Activated CD8-positive, alpha-beta memory T cell treated with anti-CD3 and anti-CD28 coated beads for 1 hour (primary cell): ENCODE results near the gene PNMA8A.
A peak's percentile ranks its signal among the peaks of the same experiment; 100 is the strongest.
"Not testable (repeated sequence)": the region's sequence is repeated elsewhere in the genome, so short reads cannot be mapped to it uniquely, and the experiment has no call there.

Experiments used
- DNase-seq, 2 donors: peaks; one replicate each; pipeline ENCODE4 v3.0.0-alpha.2; 2020; ENCODE audit warnings: low read depth in 1 of 2; ENCODE audit errors: extremely low read depth in 1 of 2

Gene PNMA8A, protein sequence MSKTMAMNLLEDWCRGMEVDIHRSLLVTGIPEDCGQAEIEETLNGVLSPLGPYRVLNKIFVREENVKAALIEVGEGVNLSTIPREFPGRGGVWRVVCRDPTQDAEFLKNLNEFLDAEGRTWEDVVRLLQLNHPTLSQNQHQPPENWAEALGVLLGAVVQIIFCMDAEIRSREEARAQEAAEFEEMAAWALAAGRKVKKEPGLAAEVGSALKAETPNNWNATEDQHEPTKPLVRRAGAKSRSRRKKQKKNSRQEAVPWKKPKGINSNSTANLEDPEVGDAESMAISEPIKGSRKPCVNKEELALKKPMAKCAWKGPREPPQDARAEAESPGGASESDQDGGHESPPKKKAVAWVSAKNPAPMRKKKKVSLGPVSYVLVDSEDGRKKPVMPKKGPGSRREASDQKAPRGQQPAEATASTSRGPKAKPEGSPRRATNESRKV

GRCh38 chr19:46471116-46471733, at the start of gene PNMA8A:
PNMA8A (minus strand) TSS chr19:46471563; CDS start chr19:46471035, 528 bp downstream.
- DNase-seq: no peak

DNA sequence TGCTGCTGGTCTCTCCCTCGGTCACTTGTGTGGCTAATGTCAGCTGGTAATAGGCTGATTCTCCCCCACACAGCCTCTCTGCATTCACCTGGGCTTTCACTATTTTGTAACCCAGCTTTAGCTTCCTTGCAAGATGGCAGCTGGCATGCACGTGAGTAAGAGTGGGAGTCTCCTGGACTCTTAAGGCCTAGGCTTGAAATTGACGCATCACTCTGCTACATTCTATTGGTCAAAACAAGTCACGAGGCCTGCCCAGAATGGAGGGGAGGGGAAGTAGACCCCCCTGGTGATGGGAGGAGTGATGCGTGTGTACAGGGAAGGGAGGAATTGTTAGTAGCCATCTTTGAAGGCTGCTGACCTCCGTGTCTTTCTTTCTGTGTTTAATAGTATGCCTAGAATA, 49.3 kb upstream of the PNMA8A start:
- DNase-seq: no peak

GRCh38 chr19:46517471-46517870, 46.1 kb upstream of the PNMA8A start:
- no peak for DNase-seq

DNA sequence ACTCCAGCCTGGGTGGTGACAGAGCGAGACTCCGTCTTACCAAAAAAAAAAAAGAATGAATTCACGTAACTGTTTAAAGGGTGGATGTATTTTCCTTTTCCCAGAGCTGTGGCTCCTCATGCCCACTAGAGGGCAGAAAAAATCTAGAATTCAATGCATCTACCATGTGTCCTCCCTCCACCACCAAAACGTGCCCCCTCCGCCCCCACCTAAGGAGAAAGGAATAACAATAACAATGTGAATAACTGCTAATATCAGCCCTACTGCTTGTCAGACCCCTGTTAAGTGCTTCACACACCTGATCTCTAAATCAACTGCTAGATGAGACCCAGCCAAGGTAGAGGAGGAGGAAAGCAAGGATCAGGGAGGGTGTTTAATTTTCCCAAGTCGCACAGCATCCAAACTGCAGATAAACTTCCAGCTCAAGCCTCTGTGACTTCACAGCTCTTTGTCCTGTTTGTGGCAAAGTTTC, 44.6 kb upstream of the PNMA8A start:
- no peak for DNase-seq

DNA sequence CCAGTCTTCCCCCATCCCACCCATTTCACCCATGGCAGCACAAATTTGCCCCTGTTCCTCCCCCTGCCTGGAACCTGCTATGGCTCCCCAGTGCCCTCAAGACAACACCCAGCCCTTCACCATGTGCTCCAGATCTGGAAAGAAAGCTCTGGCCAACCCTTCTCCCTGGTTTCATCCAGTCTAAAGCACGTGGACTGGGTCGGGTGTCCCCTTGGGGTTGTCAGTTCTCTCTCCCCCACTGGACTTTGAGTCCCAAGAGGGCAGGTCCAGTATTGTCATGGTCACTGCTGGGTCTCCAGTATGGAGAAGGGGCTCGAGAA, 43.9 kb upstream of the PNMA8A start:
- DNase-seq: no peak

GRCh38 chr19:46514589-46515289, 43.4 kb upstream of the PNMA8A start:
- DNase-seq: no peak

DNA sequence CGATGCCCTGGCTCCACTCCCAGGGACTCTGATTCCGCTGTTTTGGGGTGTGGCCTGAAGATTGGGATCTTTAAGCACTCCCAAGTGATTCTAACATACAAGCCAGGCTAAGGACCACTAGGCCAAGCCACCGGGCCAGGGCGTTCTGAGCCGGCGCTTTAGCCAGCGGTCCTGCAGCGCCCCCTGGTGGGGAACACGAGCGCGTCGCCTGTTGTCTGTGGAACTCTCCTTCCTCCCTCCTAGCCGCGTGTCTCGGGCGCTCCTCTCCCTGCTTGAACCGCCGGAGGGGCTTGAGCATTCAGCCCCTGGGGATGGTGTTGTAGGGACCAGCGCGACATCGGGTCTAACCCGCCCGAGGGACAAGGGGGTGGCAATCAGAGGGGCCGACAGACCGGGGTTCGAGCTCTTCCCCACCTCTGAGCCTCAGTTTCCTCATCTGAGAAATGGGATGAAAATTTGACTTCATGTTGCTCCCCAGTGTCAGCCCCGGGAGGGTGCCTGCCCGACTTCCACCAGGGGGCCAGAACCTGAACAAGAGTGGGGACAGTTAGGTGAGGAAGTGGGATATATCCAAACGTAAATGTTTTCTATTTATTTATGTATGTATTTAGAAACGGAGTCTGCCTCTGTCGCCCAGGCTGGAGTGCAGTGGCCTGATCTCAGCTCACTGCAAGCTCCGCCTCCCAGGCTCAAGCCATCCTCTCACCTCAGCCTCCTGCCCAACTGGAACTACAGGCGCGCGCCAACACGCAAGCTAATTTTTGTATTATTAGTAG, 42.3 kb upstream of the PNMA8A start:
- peak; percentile 50 to 80 for DNase-seq

DNA sequence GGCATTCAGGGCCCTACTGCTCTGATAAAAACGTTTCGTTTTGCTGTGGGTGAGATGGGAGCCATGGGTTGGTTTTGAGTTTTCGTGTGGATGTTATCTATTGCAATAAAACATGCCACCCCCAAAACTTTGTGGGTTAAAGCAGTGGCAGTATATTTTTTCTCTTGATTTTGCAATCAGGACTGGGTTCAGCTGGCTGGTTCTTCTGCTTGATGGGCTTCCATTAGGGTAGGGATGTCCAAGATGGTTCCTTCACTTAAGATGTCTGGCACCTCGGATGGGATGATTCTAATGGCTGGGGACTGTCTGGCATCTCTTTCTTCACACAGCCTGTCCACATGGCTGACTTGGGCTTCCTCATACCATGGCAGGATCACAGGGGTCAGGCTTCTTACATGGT, 39.9 kb upstream of the PNMA8A start:
- DNase-seq: no peak

- no peak for DNase-seq
Observed at GRCh38 chr19:46508206-46508605, 36.8 kb upstream of the PNMA8A start.

DNA sequence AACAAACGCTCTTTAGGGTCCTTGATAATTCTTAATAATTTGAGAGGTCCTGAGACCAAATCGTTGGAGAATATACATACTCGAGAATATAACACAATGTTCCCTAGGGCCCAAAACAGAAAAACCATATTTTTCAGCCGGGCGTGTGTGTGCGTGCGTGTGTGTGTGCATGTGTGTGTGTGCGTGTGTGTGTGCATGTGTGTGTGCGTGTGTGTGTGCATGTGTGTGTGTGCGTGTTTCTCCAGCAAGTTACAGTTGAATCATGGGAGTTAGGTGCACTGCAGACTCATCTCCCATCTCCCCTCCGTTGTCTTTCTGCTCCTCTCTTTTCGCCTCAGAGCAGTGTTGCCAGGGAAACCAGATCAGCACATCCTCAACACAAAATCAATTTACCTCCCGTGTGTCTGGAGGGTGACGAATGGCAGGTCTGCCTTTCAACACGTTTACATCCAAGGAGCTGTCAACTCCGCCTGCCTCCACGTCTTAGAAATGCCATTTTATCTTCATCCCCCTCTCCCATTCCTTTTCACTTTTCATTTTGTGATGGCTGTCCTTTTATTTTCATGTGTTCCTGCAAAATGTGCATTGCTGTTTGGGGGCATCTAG, 32.6 kb upstream of the PNMA8A start:
- DNase-seq: no peak

DNA sequence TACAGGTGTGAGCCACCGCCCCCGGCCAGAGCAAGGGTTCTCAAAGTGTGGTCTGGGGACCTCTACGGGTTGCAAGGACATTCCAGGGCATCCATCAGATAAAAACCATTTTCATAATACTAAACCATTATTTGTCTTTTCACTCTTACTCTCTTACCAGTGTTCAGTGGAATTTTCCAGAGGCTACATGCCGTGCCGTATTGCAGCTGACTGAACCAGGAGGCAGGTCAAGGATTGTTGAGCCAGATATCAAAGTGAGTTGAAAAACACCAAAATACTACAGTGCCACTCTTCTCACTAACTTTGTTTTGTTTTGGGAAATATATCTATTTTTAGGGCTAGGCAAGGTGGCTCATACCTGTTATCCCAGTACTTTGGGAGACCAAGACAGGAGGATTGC, 31.5 kb upstream of the PNMA8A start:
- DNase-seq: no peak

DNA sequence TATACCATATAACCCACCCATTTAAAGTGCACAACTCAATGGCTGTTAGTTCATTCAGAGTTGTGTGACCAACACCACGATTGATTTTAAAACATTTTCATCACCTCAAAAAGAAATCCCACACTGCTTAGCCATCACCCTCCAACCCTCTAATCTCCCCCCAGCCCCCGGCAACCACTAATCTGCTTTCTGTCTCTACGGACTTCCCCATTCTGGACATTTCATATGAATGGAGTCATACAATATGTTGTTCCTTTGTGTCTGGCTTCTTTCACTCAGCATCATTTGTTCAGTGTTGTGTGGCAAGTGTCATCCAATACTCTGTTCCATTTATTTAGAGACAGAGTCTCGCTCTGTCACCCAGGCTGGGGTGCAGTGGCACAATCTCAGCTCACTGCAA, 28.3 kb upstream of the PNMA8A start:
- DNase-seq: no peak

GRCh38 chr19:46497773-46498172, 26.4 kb upstream of the PNMA8A start:
- no peak for DNase-seq

- DNase-seq: not testable (repeated sequence)
Observed at GRCh38 chr19:46496886-46497285, 25.5 kb upstream of the PNMA8A start.

DNA sequence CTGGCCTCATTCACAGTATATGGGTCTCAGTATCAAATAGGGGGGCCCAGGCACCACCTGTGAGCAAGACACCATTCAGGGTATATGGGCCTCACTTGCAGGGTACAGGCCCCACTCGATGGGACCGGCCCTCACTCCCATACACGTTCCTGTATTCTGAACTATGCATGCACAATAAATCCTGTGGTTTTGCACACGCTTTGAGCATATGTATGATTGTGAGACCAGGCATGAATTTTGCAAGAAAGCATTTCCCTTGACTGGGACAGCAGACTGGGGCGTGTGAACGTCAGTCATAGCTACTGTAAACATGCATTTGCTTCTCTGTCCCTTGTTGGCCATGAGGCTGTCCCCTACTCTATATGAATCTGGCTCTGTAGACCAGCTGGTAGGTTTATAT, 24.9 kb upstream of the PNMA8A start:
- DNase-seq: no peak

DNA sequence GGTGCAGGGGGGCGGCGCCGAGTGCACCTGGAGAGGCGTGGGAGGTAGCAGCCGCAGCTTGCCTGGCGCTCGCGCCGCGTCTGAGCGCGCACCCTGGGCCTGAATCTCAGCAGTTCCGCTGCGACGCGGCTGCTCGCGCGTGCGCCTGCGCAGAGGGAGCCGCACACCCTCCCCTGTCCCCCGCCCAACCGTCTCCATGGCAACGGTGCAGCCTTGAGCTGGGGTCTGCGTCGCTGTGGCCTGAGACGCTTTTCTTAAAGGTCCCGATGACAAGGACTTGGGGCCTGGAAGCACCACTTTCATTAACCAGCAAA, 24.4 kb upstream of the PNMA8A start, which contains the start of gene PNMA8B:
Gene PNMA8B (minus strand): TSS at position 82 of the 314 bp plus-strand sequence. CDS start 402 bp downstream, outside the sequence.
- no peak for DNase-seq

- DNase-seq: no peak
Observed at GRCh38 chr19:46494941-46495785, 23.8 kb upstream of the PNMA8A start.

DNA sequence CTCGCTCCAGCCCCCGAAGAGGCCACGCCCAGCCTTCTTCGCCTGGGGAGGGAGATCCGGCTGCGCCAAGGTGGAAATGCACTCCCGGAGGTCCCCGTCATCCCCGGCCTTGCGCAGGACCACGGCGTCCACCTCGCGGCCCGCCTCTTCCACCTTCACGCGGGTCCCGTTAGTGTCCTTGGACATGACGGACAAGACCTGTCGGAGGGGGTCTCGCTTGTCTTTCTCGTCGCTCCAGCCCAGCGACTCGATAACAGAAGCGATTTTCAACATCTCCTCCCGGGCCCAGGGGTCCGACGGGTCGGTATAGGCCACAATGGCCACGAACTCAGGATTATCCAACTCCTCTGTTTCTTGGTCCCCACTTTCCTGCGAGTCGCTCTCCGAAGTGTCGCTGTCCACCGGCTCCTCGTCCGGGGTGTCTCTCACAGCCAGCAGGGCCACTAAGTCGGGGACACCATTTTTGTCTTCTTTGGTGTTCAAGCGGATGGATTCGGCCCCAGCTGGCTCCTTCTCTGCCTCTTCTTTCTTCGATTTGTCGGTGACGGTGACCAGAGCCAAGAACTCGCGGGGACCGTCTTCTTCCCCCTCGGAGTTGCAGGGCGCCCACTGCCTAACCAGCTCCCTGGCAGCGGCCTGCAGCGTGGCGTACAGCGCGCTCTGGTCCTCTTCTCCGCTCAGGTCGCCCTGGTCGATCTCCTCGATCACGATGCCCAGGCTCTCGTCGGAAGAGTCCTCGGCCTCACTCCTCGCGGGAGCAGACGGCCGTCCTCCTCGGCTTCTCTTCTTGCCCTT, 23.0 kb upstream of the PNMA8A start:
- no peak for DNase-seq
